ENCODE results near the gene NADK.
"Not testable (repeated sequence)": the region's sequence is repeated elsewhere in the genome, so short reads cannot be mapped to it uniquely, and the experiment has no call there.

The NADK gene

GRCh38 chr1:1761504-1762376, 16.5 kb downstream of the NADK start:
- DNase-seq: no peak

GRCh38 chr1:1760715-1761114, 17.6 kb downstream of the NADK start:
- no peak for DNase-seq

GRCh38 chr1:1760345-1760650, 18.0 kb downstream of the NADK start:
- no peak for DNase-seq

- DNase-seq: no peak
Observed at GRCh38 chr1:1759456-1760344, 18.6 kb downstream of the NADK start.

GRCh38 chr1:1758692-1759455, 19.4 kb downstream of the NADK start:
- DNase-seq: no peak

- no peak for DNase-seq
Observed at GRCh38 chr1:1758059-1758621, 20.1 kb downstream of the NADK start.

- DNase-seq: no peak
Observed at GRCh38 chr1:1757422-1758058, 20.7 kb downstream of the NADK start.

GRCh38 chr1:1756661-1757421, 21.4 kb downstream of the NADK start:
- DNase-seq: no peak

- DNase-seq: no peak
Observed at GRCh38 chr1:1755852-1756251, 22.4 kb downstream of the NADK start.

- DNase-seq: no peak
Observed at GRCh38 chr1:1755426-1755825, 22.8 kb downstream of the NADK start.

- DNase-seq: no peak
Observed at GRCh38 chr1:1754051-1754815, 24.0 kb downstream of the NADK start.

- no peak for DNase-seq
Observed at GRCh38 chr1:1753607-1754005, 24.7 kb downstream of the NADK start.

GRCh38 chr1:1752636-1753606, 25.3 kb downstream of the NADK start:
- no peak for DNase-seq

- no peak for DNase-seq
Observed at GRCh38 chr1:1752190-1752589, 26.1 kb downstream of the NADK start.

GRCh38 chr1:1749941-1750340, 28.3 kb downstream of the NADK start:
- DNase-seq: not testable (repeated sequence)

- DNase-seq: no peak
Observed at GRCh38 chr1:1748686-1749321, 29.5 kb downstream of the NADK start.

- DNase-seq: not testable (repeated sequence)
Observed at GRCh38 chr1:1746566-1746909, 31.7 kb downstream of the NADK start.

- DNase-seq: not testable (repeated sequence)
Observed at GRCh38 chr1:1745651-1746565, 32.4 kb downstream of the NADK start.

Data from NCI-H2107 (cell line).